NOMO-1 treated with dmso at 0.1 percent for 144 hours (cell line): ENCODE measurements around the gene KLHL18.
A peak's percentile ranks its signal among the peaks of the same experiment; 100 is the strongest.
"Not testable (repeated sequence)": the region's sequence is repeated elsewhere in the genome, so short reads cannot be mapped to it uniquely, and the experiment has no call there.

Source experiments
- DNase-seq: peaks from one replicate; lab custom pipeline; 2025; ENCODE audit not compliant: unreplicated experiment; lab: John Stamatoyannopoulos, UW

Gene KLHL18

DNA sequence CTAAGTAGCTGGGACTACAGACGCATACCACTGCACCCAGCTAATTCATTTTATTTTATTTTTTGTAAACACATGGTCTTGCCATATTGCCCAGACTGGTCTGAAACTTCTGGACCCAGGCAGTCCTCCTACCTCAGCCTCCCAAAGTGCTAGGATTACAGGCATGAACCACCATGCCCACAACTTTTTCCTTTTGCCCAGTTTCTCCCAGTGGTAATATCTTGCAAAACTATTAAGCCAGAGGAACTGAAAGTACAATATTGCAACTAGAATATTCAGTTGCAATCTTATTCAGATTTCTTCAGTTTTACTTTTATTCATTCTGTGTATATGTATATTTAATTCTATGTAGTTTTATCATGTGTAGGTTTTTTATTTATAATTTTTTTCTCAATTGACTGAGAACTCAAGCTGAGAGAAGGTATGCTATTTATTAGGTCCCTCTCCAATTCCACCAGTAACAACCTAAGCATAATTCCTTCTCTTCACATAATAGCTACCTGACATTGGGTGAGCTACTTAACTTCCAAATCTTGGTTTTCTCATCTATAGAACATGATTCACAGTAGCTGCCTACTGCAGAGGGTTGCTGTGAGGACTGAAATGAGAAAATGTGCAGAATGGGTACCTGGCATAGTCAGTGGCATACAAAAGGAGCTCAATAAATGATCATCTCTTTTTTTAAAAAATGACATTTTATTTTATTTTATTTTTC, 30.8 kb downstream of the KLHL18 start:
- DNase-seq: peak; percentile 13

DNA sequence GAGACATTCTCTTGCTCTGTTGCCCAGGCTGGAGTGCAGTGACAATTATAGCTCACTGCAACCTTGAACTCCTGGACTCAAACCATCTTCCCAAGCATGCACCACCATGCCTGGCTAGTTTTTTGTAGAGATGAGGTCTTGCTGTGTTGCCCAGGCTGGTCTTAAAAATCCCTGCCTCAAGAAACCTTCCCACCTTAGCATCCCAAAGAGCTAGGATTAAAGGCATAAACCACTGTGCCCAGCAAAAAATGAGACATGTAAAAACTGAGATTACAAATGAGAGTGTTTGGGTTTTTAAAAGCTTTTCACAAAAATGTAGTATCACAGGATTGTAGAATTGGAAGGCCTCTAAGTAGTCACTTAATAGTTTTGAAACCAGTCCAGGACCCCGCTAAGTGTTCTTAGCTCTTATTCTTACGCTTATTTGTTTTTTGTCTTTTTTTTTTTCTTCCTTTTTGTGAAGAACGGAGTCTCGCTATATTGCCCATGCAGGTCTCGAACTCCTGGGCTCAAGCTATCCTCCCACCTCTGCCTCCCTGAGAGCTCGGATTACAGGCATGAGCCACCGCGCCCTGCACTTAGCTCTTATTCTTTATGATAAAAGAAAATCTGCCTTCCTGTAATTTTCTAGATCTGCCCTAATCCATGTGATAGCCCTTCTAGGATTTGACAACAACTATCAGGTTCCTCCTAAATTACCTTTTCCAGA, 31.5 kb downstream of the KLHL18 start:
- no peak for DNase-seq

DNA sequence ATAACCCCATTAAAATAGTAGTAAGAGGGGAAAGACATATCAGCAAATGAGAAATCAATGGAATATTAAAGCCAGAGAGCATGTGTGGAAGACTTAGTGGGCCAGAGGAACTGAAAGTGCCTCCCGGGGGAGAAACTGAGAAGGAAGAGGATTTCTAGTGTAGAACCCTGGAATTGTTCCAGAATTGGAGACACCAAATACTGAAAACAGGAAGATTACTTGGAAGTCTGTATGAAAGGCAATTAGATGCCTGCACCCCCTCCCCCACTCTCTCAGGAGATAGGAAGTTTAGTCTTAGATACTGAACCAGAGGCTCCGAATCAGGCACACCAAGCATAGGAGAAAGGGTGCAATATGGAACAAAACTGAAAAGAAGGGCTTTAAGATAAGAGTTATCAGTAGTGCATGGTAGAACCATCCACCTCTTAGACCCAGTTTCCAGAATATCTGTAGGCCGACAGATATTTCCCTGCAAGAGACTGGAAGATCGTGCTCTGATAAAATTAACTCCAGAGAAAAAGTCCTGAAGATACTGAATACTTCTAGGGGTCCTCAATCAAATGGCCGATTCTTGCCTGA, 32.4 kb downstream of the KLHL18 start:
- no peak for DNase-seq

DNA sequence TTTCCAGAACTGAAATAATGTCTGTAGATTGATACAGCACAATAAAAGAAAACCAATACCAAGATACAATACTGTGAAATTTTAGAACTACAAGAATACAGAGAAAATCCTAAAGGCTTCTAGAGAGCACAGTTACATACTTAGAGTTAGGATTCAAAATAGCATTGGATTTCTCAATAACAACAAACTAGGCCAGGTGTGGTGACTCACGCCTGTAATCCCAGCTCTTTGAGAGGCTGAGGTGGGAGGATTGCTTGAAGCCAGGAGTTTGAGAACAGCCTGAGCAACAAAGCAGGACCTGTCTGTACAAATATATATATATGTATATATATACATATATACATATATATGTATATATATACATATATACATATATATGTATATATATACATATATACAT, 33.4 kb downstream of the KLHL18 start:
- not testable (repeated sequence) for DNase-seq

DNA sequence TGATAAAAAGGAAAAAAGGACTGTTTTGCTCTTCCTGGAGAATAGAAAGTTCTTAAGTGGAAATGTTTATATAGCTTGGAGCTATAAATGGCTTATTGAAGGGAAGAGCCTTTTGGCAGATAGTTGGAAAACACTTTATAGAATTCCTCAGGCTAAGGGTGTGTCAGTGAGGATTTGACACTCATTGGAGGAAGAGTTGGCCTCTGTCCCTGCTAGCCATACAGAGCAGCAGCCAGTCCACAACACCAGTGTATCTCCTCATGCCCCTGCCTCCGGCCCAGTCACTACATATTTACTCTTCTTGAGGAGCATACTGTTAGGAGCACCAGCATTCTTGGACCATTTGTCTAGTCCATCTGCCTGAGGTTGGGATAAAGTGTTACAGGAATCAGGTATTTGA, 36.2 kb downstream of the KLHL18 start:
- DNase-seq: no peak

DNA sequence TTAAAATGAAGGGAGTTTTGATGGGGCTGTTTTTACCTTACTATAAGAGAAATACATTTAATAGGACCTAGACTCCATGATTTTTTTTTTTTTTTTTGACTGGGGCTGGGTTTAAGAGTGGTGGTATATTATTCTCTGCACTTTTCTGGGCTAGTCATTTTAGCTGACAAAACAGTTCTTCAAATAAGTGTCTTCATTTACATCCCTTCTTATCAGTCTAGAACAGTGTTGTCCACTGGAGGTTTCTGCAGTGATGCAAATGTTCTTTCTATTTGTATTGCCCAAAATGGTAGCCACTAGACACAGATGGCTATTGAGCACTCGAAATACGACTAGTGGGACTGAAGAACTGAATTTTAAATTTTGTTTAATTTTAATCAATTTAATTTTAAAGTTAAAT, 37.2 kb downstream of the KLHL18 start:
- no peak for DNase-seq

DNA sequence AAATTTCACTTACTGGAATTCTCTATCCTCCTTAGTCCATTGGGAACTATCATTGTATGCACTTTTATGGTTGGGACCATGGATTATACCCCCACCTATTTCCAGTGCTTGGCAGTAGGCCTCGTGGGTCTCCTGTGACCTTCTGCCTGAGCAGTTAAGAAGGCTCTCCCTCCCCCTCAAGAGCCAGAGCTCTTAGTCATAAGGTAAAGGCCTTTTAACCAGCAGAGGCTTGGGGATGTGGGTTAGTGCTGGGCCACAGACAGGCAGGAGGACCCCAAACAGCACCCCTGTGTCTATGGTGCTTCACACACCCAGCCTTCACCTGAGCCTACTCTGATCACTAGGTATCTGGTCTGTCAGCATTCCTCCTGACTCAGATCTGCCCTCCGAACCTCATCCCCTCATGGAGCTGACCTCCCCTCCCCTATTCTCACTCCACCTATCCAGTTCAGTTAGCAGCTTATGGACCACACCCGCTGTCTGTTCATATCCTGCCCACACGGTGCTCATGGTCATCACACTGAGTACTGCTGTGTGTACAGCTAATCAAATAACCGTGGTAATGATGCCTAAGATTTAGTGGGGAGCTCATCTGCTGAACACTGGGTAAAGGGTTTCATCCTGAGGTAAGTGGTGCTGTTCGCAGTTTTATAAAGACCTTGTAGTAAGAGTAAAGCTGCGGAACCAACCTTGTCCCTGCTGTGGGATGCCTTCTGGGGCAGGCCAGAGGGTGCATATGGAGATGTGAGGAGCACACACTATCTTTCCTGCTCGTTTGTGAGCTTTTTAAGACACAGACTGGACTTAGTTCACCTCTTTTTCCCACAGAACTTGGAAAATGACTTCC, 40.9 kb downstream of the KLHL18 start:
- no peak for DNase-seq

DNA sequence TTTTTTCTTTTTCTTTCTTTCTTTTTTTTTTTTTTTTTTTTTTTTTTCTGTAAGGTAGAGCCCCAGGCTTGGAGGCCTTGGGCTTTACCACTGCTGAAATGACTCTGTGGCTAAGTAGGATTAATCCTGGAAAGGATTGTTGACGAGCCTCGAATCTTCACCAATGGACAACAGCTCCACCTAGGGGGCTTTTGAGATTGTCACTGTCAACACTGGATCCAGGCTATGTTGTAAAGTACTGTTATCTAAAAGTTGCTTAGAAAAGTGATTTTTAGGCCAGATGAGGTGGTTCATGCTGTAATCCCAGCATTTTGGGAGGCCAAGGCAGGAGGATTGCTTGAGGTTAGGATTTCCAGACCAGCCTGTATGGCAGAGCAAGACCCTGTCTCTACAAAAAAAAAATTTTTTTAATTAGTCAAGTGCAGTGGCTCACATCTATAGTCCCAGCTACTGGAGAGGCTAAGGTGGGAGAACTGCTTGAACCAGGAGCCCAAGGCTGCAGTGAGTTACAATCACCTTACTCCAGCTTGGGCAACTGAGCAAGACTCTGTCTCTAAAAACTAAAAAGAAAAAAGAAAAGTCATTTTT, 41.6 kb downstream of the KLHL18 start:
- DNase-seq: no peak

DNA sequence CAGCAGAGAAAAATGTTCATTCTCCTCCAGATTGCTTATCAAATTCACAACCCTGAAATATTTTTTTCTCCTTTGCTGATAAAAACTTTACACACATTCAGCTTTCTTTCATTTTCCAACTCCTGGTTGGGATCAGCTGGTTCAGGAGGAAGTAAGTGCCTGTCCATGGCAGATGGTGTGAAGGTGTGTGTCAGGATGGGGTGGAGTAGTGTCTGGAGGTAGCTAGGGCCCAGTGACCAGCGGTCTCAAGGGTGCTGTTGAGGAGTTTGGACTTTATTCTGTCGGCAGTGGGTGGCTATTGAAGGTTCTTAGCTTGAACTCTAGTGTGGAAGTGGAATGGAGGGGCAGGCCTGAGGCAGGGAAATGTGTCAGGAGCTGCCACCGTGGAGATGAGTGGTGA, 51.2 kb downstream of the KLHL18 start:
- DNase-seq: no peak

DNA sequence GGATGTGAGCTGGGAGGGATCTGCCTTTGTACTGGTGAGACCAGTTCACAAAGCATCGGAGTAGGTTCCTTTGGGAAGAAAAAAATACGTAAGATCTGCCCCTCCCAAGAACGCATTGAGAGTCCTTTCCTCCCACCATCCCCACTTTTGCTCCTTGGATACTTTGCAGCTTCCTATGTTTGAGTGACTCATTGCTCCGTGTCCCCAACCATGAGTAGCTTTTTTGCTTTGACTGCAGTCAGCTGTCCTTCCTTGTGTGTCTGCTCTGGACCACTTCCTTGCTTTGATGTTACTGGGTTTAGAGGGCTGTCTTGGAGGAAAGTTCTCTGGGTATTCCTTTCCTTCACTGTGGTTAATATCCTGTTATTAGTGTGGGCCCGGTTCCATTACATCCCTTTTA, 54.9 kb downstream of the KLHL18 start:
- DNase-seq: no peak

DNA sequence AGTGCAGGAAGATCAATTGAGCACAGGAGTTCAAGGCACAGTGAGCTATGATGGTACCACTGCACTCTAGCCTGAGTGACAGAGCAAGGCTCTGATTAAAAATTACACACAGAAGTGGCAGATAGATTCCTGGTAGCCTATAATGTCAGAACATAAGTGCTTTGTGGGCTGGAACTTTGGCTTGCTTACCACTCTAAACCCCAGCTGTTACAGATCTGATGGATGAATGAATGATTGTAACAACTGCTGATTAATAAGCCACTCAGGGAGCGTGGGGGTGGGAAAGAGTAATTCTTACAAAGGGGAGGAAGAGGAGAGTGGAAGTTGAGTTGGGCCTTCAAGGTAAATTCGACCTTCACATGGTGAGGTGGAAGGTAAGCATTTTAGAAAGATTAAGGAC, 57.2 kb downstream of the KLHL18 start:
- DNase-seq: no peak

DNA sequence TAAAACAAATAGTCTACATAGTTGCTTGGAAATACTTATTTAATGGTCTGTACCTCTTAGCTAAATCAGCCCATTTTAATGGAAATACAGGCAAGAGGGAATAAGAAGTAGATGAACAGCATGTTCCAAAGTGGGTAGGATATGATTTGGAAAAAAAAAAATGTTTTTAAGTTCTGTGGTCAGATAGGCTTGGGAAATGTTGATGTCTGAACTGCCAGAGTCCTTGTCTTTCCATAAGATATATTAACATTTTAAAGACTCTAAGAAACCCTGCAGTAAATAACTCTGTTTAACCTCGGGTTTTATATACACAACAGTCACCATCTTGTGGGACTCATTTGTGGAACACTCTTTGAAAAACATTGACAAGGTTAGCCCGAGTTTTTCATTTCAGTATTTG, 58.1 kb downstream of the KLHL18 start:
- no peak for DNase-seq

DNA sequence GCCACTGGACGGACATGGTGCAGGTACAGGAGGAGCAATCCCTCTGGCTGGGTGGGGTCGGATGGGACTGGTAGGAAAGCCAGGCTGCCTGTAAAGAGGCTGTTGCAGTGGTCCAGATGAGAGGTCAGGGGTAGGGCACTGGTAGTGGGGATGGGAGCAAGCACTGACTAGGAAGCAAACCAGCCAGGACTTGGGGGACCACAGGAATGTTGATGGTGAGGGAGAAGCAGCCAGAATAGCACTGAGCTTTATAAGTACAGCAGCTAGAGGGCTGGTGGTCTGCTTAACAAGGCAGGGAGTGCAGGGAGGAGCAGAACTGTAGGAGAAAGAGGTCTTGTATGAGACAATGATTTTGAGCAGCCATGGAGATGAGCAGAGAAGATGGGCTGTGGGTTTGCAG, 59.4 kb downstream of the KLHL18 start:
- DNase-seq: no peak

DNA sequence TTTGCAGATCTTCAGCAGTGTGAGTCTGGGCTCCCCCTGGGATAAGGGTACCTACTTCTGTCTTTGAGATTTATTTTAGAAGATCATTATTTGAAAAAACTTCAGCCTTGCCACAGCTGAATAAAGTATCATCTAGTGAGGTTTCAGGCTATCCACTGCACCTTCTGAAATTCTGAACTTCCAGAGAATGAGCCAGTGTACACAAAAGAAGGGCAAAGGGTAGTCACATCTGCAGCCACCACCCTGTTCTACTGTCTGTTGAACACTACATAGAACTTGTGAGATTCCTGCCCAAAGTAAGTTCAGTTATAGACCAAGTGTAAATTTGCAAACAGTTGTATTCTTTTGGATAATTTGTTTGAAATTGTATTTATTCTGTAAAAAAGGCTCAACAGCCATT, 60.1 kb downstream of the KLHL18 start:
- no peak for DNase-seq

DNA sequence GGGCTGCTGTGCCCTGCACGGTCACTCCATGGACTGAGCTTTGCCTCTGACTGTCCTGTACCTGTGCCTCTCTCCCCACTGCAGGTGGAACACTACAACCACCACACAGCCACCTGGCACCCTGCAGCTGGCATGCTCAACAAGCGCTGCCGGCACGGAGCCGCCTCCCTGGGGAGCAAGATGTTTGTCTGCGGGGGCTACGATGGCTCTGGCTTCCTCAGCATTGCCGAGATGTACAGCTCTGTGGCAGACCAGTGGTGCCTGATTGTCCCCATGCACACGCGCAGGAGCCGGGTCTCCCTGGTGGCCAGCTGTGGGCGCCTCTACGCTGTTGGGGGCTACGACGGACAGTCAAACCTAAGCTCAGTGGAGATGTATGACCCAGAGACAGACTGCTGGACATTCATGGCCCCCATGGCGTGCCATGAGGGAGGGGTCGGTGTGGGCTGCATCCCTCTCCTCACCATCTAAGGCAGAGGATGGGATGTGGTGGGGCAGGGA, 60.8 kb downstream of the KLHL18 start:
- no peak for DNase-seq

DNA sequence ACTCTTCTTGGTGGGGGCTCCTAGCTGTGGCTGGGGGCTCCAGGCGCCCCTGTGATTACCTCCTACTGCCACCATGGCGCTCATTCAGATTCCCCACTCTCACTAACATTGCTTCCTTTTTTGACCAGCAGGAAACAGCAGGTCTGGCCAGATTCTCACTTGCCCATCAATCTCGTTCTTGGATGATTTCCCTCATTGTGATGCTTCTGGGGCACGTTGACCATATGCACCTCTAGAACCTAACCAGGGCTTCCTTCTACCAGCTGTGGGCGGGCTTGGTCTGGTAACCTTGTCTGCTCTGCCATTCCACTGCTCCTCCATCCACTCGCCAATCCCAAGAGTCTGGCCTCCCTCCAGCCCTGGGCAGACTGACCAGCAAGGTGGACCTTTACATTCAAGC, 62.2 kb downstream of the KLHL18 start:
- DNase-seq: no peak

DNA sequence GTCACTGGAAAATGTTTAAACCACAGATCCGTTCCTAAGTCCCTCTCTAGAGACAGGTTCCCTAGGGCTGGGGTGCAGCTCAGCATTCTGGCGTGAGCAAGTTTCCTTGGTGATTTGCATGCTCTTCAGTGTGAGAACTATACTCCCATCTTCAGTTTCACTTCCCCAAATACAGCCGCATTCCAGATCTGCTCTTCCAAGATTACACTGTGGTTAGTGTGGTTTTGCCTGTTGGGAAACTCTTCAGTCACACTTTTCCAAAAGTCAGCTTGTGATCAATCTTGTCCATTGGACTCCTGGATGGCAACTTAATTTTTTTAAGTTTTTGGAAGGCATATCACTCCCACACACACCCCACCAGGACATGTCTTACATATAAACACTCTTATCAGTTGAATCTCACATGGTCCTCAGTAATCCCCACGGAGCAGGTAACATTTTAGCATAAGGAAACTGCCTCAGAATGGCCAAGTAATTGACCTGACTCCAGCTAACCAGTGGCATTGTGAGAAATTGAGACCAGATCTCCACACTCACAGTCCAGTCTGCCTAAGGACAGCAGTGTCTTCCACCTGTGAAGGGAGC, 64.6 kb downstream of the KLHL18 start:
- peak; percentile 61 for DNase-seq

DNA sequence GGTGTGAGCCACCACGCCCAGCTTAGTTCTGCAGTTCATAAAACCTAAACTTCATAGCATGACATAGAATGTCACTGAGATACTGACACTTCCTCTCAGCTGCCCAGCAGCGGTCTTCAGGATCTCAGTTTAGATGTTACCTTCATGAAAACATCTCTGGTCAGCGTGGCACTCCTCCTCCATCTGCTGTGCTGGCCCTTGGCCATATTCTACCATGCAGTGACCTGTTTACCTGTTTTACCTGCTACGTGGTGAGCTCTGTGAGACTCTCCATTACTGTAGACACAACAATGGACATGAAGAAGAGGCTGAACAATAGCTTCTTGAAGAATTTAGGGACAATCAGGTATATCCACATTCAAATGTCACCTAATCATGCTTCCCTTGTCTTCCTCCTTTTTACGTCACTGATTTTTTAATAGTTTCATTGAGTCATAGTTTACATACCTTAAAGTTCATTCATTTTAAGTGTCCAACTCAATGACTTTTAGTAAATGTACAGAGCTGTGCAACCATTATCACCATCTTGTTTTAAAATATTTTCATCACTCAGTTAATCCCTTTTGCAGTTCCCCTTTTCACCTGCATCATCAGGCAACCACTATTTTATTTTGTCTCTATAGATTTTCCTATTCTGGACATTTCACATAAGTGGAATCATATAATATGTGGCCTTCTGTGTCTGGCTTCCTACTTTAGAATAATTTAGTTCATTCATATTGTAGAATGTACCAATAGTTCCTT, 65.8 kb downstream of the KLHL18 start:
- DNase-seq: no peak

DNA sequence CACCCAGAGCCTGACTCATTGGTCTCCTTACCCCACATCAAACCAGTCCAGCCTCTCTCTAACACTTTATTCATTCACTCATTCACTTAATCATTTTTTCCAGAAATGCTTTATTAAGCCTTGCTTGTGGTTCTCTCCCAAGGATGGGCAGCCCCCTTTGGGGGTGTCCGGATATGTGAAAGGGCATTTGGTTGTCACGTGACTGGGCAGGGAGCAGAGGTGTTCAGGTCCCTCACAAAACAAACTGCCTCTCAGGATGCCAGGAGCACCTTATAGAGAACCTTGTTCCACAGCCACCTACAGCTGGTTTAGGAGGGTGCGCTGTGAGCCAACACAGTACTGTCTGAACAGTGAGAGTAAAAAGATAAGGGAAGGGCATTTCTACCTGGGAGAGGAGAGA, 72.3 kb downstream of the KLHL18 start:
- no peak for DNase-seq

DNA sequence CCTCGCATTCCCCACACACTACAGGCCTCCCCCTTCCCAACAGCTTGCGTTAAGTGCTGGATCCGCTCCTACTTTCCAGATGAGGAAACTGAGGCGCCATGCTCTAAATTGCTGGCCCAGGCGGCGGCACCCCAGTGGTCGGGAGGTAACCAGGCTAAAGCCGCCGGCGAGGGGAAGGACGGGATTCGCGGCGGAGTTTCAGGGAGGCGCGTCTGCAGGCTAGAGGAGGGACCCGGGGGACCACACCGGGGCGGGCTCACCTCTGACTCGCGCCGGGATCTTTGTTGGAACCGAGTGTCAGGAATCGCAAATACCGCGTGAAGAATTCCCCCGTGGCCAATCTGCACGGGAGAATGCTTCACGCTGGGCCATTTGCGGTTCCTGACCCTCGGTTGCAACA, 73.5 kb downstream of the KLHL18 start:
- no peak for DNase-seq
